Epithelial cell of proximal tubule (primary cell): Measurements from ENCODE around the gene OSBP2. TPM values are rescaled to one million over a fixed set of nuclear protein-coding genes. Genes with fewer than 3 reads are reported as not detected.

Experiments
- DNase-seq: peaks from one replicate; pipeline ENCODE4 v3.0.0-alpha.2; 2011; ENCODE audit warnings: low read depth
- H3K4me3 ChIP-seq: 2 replicates; pipeline ENCODE4 v1.5.1; 2011; ENCODE audit warnings: low read depth, mild to moderate bottlenecking, low read length
- total RNA-seq: library from RNA; depleted of rRNA; stranded (reverse); fragments of >200 nt; gene quantifications from 2 replicates; pipeline ENCODE4 v1.2.3, GENCODE V29; 2015
- TF ChIP-seq, protein P1 (sequence below): conservative IDR thresholded peaks from 2 replicates; pipeline ENCODE4 v1.5.1; 2012; ENCODE audit warnings: low read depth, mild to moderate bottlenecking, low read length

OSBP2 gene
- total RNA-seq, 1 donor from 2014 or later = 1.3 TPM

DNA sequence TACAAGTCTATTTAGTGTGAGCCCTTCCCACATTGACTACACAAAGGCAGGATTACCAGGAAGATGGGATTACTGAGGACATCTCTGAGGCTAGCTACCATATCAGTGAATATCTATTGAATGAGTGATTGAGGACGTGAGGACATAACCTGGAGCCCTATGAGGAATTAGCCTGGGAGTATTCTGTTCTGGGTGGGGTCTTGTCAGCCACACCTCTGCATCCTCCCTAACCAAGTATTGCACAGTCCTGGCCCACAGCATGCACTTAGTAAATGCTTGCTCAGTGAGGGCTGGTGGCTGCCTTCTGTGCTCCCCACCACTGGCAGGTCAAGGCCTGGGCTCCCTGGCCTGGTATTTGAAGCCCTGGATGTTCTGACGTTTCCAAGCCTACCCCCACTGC lies 41.8 kb upstream of the OSBP2 start:
- no peak for DNase-seq
- TF ChIP-seq, protein P1, sequence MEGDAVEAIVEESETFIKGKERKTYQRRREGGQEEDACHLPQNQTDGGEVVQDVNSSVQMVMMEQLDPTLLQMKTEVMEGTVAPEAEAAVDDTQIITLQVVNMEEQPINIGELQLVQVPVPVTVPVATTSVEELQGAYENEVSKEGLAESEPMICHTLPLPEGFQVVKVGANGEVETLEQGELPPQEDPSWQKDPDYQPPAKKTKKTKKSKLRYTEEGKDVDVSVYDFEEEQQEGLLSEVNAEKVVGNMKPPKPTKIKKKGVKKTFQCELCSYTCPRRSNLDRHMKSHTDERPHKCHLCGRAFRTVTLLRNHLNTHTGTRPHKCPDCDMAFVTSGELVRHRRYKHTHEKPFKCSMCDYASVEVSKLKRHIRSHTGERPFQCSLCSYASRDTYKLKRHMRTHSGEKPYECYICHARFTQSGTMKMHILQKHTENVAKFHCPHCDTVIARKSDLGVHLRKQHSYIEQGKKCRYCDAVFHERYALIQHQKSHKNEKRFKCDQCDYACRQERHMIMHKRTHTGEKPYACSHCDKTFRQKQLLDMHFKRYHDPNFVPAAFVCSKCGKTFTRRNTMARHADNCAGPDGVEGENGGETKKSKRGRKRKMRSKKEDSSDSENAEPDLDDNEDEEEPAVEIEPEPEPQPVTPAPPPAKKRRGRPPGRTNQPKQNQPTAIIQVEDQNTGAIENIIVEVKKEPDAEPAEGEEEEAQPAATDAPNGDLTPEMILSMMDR = no peak
- no peak overlapping the region for H3K4me3 ChIP-seq

DNA sequence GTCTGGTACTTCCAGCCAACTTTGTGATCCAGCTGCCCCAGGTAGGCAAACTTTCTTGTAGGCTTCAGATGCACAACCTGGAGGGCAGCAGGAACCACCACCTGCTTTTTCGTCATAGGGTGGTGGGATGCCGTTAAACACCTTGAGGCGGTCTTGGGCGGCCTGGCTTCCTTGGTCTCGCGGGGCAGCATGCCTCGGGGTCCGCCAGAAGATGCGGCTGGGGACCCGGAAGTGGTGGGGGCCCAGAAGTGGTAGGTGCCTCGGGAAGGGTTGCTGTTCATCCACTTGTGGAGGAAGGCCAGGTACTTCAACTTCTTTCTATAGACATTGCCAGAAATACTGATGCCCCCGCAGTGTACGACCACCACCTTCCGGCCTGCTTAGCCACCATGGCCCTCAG lies 40.3 kb upstream of the OSBP2 start:
- no peak for DNase-seq
- H3K4me3 ChIP-seq = no peak overlapping the region
- TF ChIP-seq, protein P1 = no peak

GRCh38 chr22:30655532-30655931 lies 39.1 kb upstream of the OSBP2 start:
- TF ChIP-seq, protein P1 = no peak
- DNase-seq = no peak
- no peak overlapping the region for H3K4me3 ChIP-seq

- TF ChIP-seq, protein P1 = no peak
- no peak overlapping the region for H3K4me3 ChIP-seq
- no peak for DNase-seq
These were observed 32.6 kb upstream of the OSBP2 start for GRCh38 chr22:30662040-30662439.

GRCh38 chr22:30664798-30665197 lies 29.9 kb upstream of the OSBP2 start:
- H3K4me3 ChIP-seq = no peak overlapping the region
- TF ChIP-seq, protein P1 = no peak
- DNase-seq = no peak

GRCh38 chr22:30665266-30665665 lies 29.4 kb upstream of the OSBP2 start:
- TF ChIP-seq, protein P1 = no peak
- no peak for DNase-seq

GRCh38 chr22:30665786-30666185 lies 28.9 kb upstream of the OSBP2 start:
- TF ChIP-seq, protein P1 = no peak
- no peak for DNase-seq
- no peak overlapping the region for H3K4me3 ChIP-seq

More at GRCh38 chr22:30665266-30665665, 29.4 kb upstream of the OSBP2 start:
- no peak overlapping the region for H3K4me3 ChIP-seq
